ENCODE results near the gene DERA.
"Not testable (repeated sequence)": the region's sequence is repeated elsewhere in the genome, so short reads cannot be mapped to it uniquely, and the experiment has no call there.

Gene DERA

GRCh38 chr12:15910468-15910863 is 666 bp upstream of the DERA start:
- DNase-seq = no peak

GRCh38 chr12:15911931-15912330 is 799 bp downstream of the DERA start:
- not testable (repeated sequence) for DNase-seq

GRCh38 chr12:15914131-15914530 is 3.0 kb downstream of the DERA start:
- not testable (repeated sequence) for DNase-seq

- DNase-seq = no peak
Measured at GRCh38 chr12:15918066-15918465, 6.9 kb downstream of the DERA start.

- DNase-seq = no peak
Measured at GRCh38 chr12:15919418-15919817, 8.3 kb downstream of the DERA start.

GRCh38 chr12:15924956-15925355 is 13.8 kb downstream of the DERA start:
- DNase-seq = no peak

GRCh38 chr12:15928346-15928745 is 17.2 kb downstream of the DERA start:
- no peak for DNase-seq

- no peak for DNase-seq
Measured at GRCh38 chr12:15928870-15929571, 17.9 kb downstream of the DERA start.

GRCh38 chr12:15931590-15932053 is 20.5 kb downstream of the DERA start:
- DNase-seq = no peak

GRCh38 chr12:15932327-15932726 is 21.2 kb downstream of the DERA start:
- no peak for DNase-seq

GRCh38 chr12:15932971-15933370 is 21.8 kb downstream of the DERA start:
- DNase-seq = no peak

GRCh38 chr12:15933751-15934150 is 22.6 kb downstream of the DERA start:
- DNase-seq = no peak

- DNase-seq = no peak
Measured at GRCh38 chr12:15936751-15937150, 25.6 kb downstream of the DERA start.

- DNase-seq = no peak
Measured at GRCh38 chr12:15937902-15938301, 26.8 kb downstream of the DERA start.

- DNase-seq = no peak
Measured at GRCh38 chr12:15939111-15939510, 28.0 kb downstream of the DERA start.

GRCh38 chr12:15942475-15942874 is 31.3 kb downstream of the DERA start:
- DNase-seq = no peak

- not testable (repeated sequence) for DNase-seq
Measured at GRCh38 chr12:15943519-15943918, 32.4 kb downstream of the DERA start.

GRCh38 chr12:15948461-15948860 is 37.3 kb downstream of the DERA start:
- DNase-seq = not testable (repeated sequence)

- no peak for DNase-seq
Measured at GRCh38 chr12:15955281-15955680, 44.1 kb downstream of the DERA start.

- DNase-seq = no peak
Measured at GRCh38 chr12:15956010-15956409, 44.9 kb downstream of the DERA start.

GRCh38 chr12:15956413-15957185 is 45.5 kb downstream of the DERA start:
- DNase-seq = peak; percentile 5

GRCh38 chr12:15962760-15963159 is 51.6 kb downstream of the DERA start:
- no peak for DNase-seq

- no peak for DNase-seq
Measured at GRCh38 chr12:15963271-15963670, 52.1 kb downstream of the DERA start.

GRCh38 chr12:15966426-15966825 is 55.3 kb downstream of the DERA start:
- no peak for DNase-seq
